ENCODE measurements around the gene ARL4C. TPM values are rescaled to one million over a fixed set of nuclear protein-coding genes. Genes with fewer than 3 reads are reported as not detected.

ARL4C gene
- total and polyA plus RNA-seq, 2 of the 8 experiments (the other 6 are each of a cell fraction or from before 2014, with no cell fraction given), result 7.0 to 16.9 TPM

DNA sequence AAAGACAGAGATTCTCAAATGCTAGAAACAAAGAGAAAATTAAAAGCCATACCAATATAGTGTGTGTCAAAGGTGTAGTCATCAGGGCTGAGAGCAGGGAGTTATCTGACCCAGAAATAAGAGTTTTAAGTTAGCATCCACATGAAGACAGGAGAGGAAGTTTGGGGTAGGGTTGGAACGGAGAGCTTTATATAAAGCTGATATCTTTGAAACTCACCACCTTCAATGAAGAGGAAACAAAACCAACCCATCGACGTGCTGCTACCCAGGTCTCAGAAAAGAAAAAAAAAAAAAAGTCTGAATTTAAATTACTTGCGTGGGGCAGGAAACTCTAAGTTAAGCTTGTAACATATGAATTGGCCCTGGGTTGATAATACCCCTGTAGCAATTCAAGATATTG lies 42.4 kb downstream of the ARL4C start (continued):
- TF ChIP-seq, protein P1, sequence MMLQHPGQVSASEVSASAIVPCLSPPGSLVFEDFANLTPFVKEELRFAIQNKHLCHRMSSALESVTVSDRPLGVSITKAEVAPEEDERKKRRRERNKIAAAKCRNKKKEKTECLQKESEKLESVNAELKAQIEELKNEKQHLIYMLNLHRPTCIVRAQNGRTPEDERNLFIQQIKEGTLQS (IDR thresholded peaks at IDR 0.05; ENCODE audit: insufficient read depth, low read depth, low read length), result no peak
- TF ChIP-seq YY1 (IDR thresholded peaks at IDR 0.05; ENCODE audit: low read depth, low read length) (no peak), JUND (IDR thresholded peaks at IDR 0.05; ENCODE audit: low read length) (no peak), SIRT6 (IDR thresholded peaks at IDR 0.05; ENCODE audit: low read length) (no peak), CHD1 (IDR thresholded peaks at IDR 0.05; ENCODE audit: low read depth, low read length) (no peak), POLR2A (IDR thresholded peaks at IDR 0.05; ENCODE audit: control extremely low read depth in 1 of 2, low read depth in 2 of 2, low read length in 2 of 2) (no peak)
